Mammary epithelial cell (primary cell): Measurements from ENCODE around the gene GPR158.

Experiments
- CTCF ChIP-seq, 2 donors: IDR thresholded peaks in 1 of 2; conservative IDR thresholded peaks in 1 of 2; 2 replicates each; pipeline ENCODE4 v1.5.1; 2011 to 2012; ENCODE audit warnings: inconsistent platforms in 2 of 2, low read length in 2 of 2, mild to moderate bottlenecking in 2 of 2, control low read depth in 1 of 2, low read depth in 1 of 2; ENCODE audit not compliant: insufficient read depth in 1 of 2; ENCODE audit errors: extremely low read depth in 1 of 2
- EZH2 ChIP-seq: IDR thresholded peaks from 2 replicates; pipeline ENCODE4 v1.6.1; 2012; ENCODE audit warnings: low read length, inconsistent platforms, borderline replicate concordance

- no peak for TF ChIP-seq CTCF (conservative IDR thresholded peaks at IDR 0.05 in 1 of 2, IDR thresholded peaks at IDR 0.05 in 1 of 2; ENCODE audit: extremely low read depth in 1 of 2, insufficient read depth in 1 of 2, low read depth in 1 of 2, low read length in 2 of 2)
- no peak for TF ChIP-seq EZH2
These were observed 387.0 kb downstream of the GPR158 start for GRCh38 chr10:25561758-25562157.
